Peyer's patch (tissue), 4 donors: ENCODE measurements around the gene FAM89A. TPM values are rescaled to one million over a fixed set of nuclear protein-coding genes. Genes with fewer than 3 reads are reported as not detected.

Source experiments
- DNase-seq, 3 donors: peaks; one replicate each; pipeline ENCODE4 v3.0.0-alpha.2; 2017 to 2019
- H3K27ac ChIP-seq, 4 donors: fragments of 200-600 bp; sonication (generic); one replicate each; pipeline ENCODE4 v1.5.1; 2016 to 2019
- H3K27me3 ChIP-seq, 2 donors: fragments of 200-600 bp; sonication (generic); one replicate each; pipeline ENCODE4 v1.5.1; 2019
- H3K36me3 ChIP-seq, 3 donors: fragments of 200-600 bp; sonication (generic); one replicate each; pipeline ENCODE4 v1.5.1; 2016 to 2019
- H3K4me1 ChIP-seq, 4 donors: fragments of 200-600 bp; sonication (generic); one replicate each; pipeline ENCODE4 v1.5.1; 2016 to 2019
- H3K4me3 ChIP-seq, 4 donors: fragments of 200-600 bp; sonication (generic); 1 replicate in 3 of 4; 2 replicates in 1 of 4; pipeline ENCODE4 v1.5.1; 2016 to 2019; ENCODE audit warnings: mild to moderate bottlenecking in 1 of 4
- H3K9me3 ChIP-seq, 4 donors: fragments of 200-600 bp; sonication (generic); one replicate each; pipeline ENCODE4 v1.5.1; 2016 to 2019; ENCODE audit warnings: mild to moderate bottlenecking in 1 of 4
- POLR2A ChIP-seq, 2 donors: fragments of 450-650 bp; IDR thresholded peaks; one replicate each; pipeline ENCODE4 v1.5.1; 2017; ENCODE audit warnings: antibody characterized with exemption in 2 of 2, mild to moderate bottlenecking in 2 of 2, moderate library complexity in 2 of 2
- total RNA-seq, 4 donors: library from RNA; depleted of rRNA; stranded (reverse); fragments of >200 nt; gene quantifications; one replicate each; pipeline ENCODE4 v1.1.0, GENCODE V29; 2016
- TF ChIP-seq, protein P1 (sequence below), 6 experiments: fragments of 450-650 bp in 4 of 6; fragments of 200-600 bp in 2 of 6; sonication (generic) in 1 of 6; IDR thresholded peaks; one replicate each; pipeline ENCODE4 v1.5.1; 2017 to 2019; ENCODE audit warnings: antibody characterized with exemption in 6 of 6, mild to moderate bottlenecking in 3 of 6, moderate library complexity in 1 of 6

Gene FAM89A
- total RNA-seq, 4 donors from 2014 or later = 0.94 to 3.0 (median 1.6) TPM; not detected in 1

- peaks cover 0 to 11% (median 2%) of the 10 kb centered on the region in 4 donors for H3K4me1 ChIP-seq
- H3K4me3 ChIP-seq = no peak overlapping the region
- TF ChIP-seq POLR2A (IDR thresholded peaks at IDR 0.05) = no peak
- TF ChIP-seq, protein P1, sequence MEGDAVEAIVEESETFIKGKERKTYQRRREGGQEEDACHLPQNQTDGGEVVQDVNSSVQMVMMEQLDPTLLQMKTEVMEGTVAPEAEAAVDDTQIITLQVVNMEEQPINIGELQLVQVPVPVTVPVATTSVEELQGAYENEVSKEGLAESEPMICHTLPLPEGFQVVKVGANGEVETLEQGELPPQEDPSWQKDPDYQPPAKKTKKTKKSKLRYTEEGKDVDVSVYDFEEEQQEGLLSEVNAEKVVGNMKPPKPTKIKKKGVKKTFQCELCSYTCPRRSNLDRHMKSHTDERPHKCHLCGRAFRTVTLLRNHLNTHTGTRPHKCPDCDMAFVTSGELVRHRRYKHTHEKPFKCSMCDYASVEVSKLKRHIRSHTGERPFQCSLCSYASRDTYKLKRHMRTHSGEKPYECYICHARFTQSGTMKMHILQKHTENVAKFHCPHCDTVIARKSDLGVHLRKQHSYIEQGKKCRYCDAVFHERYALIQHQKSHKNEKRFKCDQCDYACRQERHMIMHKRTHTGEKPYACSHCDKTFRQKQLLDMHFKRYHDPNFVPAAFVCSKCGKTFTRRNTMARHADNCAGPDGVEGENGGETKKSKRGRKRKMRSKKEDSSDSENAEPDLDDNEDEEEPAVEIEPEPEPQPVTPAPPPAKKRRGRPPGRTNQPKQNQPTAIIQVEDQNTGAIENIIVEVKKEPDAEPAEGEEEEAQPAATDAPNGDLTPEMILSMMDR (IDR thresholded peaks at IDR 0.05) = no peak
- no peaks in the 10 kb centered on the region for H3K36me3 ChIP-seq
- H3K9me3 ChIP-seq = no peaks in the 10 kb centered on the region
- no peaks in the 10 kb centered on the region for H3K27me3 ChIP-seq
- DNase-seq = no peak
- no peak overlapping the region for H3K27ac ChIP-seq
These were observed 69.6 kb downstream of the FAM89A start for GRCh38 chr1:230970432-230970831.

Other genes starting within 250 kb of the FAM89A start
- 10 to 100 TPM; 10.3 to 14.0 (median 11.4) TPM for gene C1orf198, start 171.7 kb downstream of the FAM89A start, total RNA-seq
- gene TTC13, start 61.4 kb downstream of the FAM89A start, total RNA-seq = 100 to 1,000 TPM in 1 of 4 donors, 10 to 100 TPM in 3; 17.3 to 106 (median 42.6) TPM
- 10 to 100 TPM; 13.2 to 28.9 (median 21.0) TPM for gene ARV1, start 61.2 kb downstream of the FAM89A start, total RNA-seq
- gene TRIM67, start 121.8 kb upstream of the FAM89A start, total RNA-seq = under 1 TPM in 1 of 4 donors, not detected in 3; 0.13 TPM
- 10 to 100 TPM; 31.0 to 61.9 (median 45.6) TPM for gene GNPAT, start 201.0 kb upstream of the FAM89A start, total RNA-seq